IPS DF 6.9 (cell line): Measurements from ENCODE around the gene PADI2.
A peak's percentile ranks its signal among the peaks of the same experiment; 100 is the strongest.

ENCODE experiments used
- DNase-seq: peaks from one replicate; pipeline ENCODE4 v3.0.0-alpha.2; 2013; ENCODE audit warnings: low read depth, low spot score
- H3K27ac ChIP-seq: one replicate; pipeline ENCODE4 v1.5.1; 2013; ENCODE audit warnings: low read length, control low read depth
- H3K27me3 ChIP-seq: 2 replicates; pipeline ENCODE4 v1.6.1; 2013; ENCODE audit warnings: mild to moderate bottlenecking, low read length; ENCODE audit not compliant: control insufficient read depth, insufficient read depth
- H3K36me3 ChIP-seq: 2 replicates; pipeline ENCODE4 v1.6.1; 2013; ENCODE audit warnings: low read length; ENCODE audit not compliant: control insufficient read depth, insufficient read depth
- H3K4me1 ChIP-seq: 2 replicates; pipeline ENCODE4 v1.6.1; 2013; ENCODE audit warnings: low read length; ENCODE audit not compliant: control insufficient read depth, insufficient read depth
- H3K4me3 ChIP-seq: 2 replicates; pipeline ENCODE4 v1.5.1; 2013; ENCODE audit warnings: mild to moderate bottlenecking, low read length
- H3K9me3 ChIP-seq: 2 replicates; pipeline ENCODE4 v1.6.1; 2013; ENCODE audit warnings: low read length, inconsistent platforms; ENCODE audit not compliant: control insufficient read depth, insufficient read depth
- WGBS: extraction: QIAGEN DNeasy Blood & Tissue Kit; methylation state at CpG from one replicate; pipeline ENCODE4 v1.1.7; 2013; ENCODE audit warnings: mixed read lengths, missing lambda C conversion rate; ENCODE audit not compliant: insufficient read length, insufficient coverage; 5-methylcytosine and 5-hydroxymethylcytosine counted together

PADI2 gene

DNA sequence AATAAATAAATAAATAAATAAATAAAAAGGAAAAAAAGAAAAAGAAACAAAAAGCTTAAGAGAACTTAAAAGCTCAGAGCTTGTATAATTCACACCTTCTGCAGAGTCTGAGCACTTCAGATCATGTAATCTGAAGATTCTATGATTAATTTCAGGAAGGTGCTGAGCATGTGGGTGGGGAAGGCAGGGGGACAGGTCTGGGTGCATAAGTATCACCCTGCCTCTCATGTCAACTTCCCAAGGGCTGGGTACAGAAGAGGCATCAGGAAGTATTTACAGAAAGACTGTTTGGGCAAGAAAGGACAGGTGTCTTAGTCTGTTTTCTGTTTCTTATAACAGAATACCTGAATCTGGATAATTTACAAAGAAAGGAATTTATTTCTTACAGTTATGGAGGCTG lies 20.4 kb upstream of the PADI2 start:
- H3K36me3 ChIP-seq, result no peaks in the 10 kb centered on the region
- no peaks in the 10 kb centered on the region for H3K4me1 ChIP-seq
- H3K27ac ChIP-seq, result no peak overlapping the region
- no peaks in the 10 kb centered on the region for H3K9me3 ChIP-seq
- H3K27me3 ChIP-seq, result 0 out of 2 replicates have a peak, but pooled peaks cover 1% of the 10 kb centered on the region
- DNase-seq, result no peak
- no peak overlapping the region for H3K4me3 ChIP-seq

DNA sequence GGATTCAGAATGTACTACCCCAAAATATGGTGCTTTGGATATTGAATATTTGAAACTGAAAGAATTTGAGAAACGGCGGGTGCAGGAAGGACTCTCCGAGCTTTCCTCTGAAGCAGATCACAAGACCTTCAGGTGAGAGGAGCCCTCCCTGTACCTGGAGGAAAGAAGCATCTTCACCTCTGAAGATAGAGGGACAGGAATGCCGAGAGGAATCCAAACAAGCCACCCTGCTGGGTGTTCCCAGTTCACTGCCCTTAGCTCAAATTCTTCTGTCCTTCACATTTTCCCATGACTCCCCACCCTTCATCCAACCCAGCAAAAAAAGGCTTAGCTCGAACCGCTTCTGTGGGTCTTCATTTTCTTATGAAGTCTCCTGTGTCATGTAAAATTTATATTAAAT lies 18.2 kb upstream of the PADI2 start:
- Histone ChIP-seq H3K27ac (no peak overlapping the region), H3K9me3 (no peaks in the 10 kb centered on the region), H3K4me3 (no peak overlapping the region), H3K36me3 (no peaks in the 10 kb centered on the region), H3K4me1 (no peaks in the 10 kb centered on the region), H3K27me3 (0 out of 2 replicates have a peak, but pooled peaks cover 1% of the 10 kb centered on the region)
- no CpG with 5 or more reads among the region's 6 CpGs for WGBS
- no peak for DNase-seq

DNA sequence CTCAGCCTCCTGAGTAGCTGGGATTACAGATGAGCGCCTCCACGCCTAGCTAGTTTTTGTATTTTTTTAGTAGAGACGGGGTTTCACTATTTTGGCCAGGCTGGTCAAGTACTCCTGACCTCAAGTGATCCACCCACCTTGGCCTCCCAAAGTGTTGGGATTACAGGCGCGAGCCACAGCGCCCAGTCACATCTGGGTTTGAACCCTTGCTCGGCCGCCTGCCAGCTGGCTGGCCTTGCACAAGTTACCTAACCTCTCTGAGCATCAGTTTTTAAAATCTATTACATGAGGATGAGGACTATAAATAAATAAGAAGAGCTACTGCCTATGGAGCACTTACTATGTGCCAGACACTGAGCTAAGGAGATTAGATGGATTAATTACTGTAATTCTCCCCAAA lies 17.7 kb upstream of the PADI2 start:
- no peak for DNase-seq
- Histone ChIP-seq H3K27me3 (0 out of 2 replicates have a peak, but pooled peaks cover 1% of the 10 kb centered on the region), H3K27ac (no peak overlapping the region), H3K4me1 (no peaks in the 10 kb centered on the region), H3K4me3 (no peak overlapping the region), H3K9me3 (no peaks in the 10 kb centered on the region), H3K36me3 (no peaks in the 10 kb centered on the region)
- no CpG with 5 or more reads among the region's 8 CpGs for WGBS

DNA sequence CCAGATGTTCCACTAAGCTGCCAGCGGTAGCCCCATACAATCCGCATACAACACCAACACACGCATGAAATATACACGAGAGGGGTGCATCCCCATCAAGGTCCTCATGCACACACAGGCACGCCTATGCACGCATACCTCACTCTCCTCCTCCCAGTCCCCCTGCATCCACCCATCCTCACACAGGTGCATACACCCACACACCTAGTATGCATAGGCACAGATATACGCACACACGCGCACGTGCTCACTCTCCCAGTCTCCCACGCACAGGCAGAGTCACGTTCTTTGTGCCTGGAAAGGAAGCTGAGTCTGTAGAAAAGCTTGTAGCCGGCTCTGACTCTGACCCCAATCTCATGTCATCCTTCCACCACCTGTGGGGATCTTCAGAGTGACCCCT lies 16.9 kb upstream of the PADI2 start:
- H3K4me1 ChIP-seq, result no peaks in the 10 kb centered on the region
- 0 out of 2 replicates have a peak, but pooled peaks cover 1% of the 10 kb centered on the region for H3K27me3 ChIP-seq
- no CpG with 5 or more reads among the region's 13 CpGs for WGBS
- H3K4me3 ChIP-seq, result no peak overlapping the region
- H3K36me3 ChIP-seq, result no peaks in the 10 kb centered on the region
- DNase-seq, result no peak
- H3K9me3 ChIP-seq, result no peaks in the 10 kb centered on the region
- no peak overlapping the region for H3K27ac ChIP-seq

DNA sequence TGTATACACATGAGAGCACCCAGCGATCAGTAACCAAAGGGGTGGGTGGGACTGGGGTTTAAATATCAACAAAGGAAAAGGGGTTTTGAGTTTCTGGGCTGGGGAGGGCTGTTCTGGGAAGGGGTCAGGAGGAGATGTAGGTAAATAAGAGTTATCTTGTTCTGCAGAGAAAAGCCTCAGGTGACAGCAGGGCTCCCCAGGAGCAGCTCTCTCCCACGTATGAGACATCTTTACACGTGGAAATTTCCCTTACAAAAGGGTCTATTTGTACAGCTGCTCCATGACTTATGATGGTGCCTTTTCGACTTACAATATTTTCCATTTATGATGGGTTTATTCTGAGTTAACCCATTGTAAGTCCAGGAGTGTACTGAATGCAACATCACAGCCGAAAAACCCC lies 16.3 kb upstream of the PADI2 start:
- no peak for DNase-seq
- no peaks in the 10 kb centered on the region for H3K36me3 ChIP-seq
- H3K4me1 ChIP-seq, result peaks cover 2% of the 10 kb centered on the region; the same call in 1 of the 2 replicates
- WGBS, result no CpG with 5 or more reads among the region's 5 CpGs
- H3K9me3 ChIP-seq, result no peaks in the 10 kb centered on the region
- no peak overlapping the region for H3K4me3 ChIP-seq
- 0 out of 2 replicates have a peak, but pooled peaks cover 1% of the 10 kb centered on the region for H3K27me3 ChIP-seq
- H3K27ac ChIP-seq, result no peak overlapping the region

DNA sequence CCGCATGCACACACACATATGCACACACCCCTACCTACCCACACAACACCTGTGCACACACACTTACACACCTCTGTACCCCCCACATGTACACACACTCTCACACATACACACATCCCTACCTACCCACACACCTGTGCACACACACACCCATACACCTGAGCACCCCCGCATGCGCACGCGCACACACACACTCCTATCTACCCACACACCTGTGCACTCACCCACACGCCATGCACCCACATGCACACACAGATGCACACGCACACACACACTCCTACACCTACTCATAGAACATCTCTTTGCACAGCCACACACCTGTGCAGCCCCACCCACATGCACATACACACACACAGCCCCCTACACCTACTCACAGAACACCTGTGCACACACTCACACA lies 15.5 kb upstream of the PADI2 start:
- no peak for DNase-seq
- Histone ChIP-seq H3K27me3 (0 out of 2 replicates have a peak, but pooled peaks cover 1% of the 10 kb centered on the region), H3K27ac (no peak overlapping the region), H3K9me3 (no peaks in the 10 kb centered on the region), H3K4me3 (no peak overlapping the region), H3K36me3 (no peaks in the 10 kb centered on the region), H3K4me1 (peaks cover 2% of the 10 kb centered on the region; the same call in 1 of the 2 replicates)
- WGBS, result no CpG with 5 or more reads among the region's 7 CpGs

DNA sequence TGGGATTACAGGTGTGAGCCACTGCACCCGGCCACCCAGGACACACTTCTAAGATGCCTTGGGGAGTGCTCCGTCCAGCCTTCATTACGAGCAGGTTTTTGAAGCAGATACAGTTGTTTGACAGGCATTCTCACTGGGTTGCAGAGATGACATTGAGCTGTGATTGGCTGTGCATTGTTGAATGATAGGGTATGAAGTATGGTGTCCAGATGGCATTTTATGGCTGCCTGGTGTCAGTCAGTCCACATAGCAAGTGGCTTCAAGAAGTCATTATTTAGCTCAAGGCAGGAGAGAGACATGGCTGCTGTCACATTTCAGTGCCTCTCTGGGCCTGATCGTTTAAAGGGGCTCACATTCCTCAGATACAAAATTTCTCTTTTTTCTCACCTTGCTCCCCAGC lies 14.8 kb upstream of the PADI2 start:
- Histone ChIP-seq H3K27ac (no peak overlapping the region), H3K4me1 (peaks cover 2% of the 10 kb centered on the region; the same call in 1 of the 2 replicates), H3K4me3 (no peak overlapping the region), H3K27me3 (0 out of 2 replicates have a peak, but pooled peaks cover 1% of the 10 kb centered on the region), H3K9me3 (no peaks in the 10 kb centered on the region), H3K36me3 (no peaks in the 10 kb centered on the region)
- no CpG with 5 or more reads among the region's 4 CpGs for WGBS
- no peak for DNase-seq

DNA sequence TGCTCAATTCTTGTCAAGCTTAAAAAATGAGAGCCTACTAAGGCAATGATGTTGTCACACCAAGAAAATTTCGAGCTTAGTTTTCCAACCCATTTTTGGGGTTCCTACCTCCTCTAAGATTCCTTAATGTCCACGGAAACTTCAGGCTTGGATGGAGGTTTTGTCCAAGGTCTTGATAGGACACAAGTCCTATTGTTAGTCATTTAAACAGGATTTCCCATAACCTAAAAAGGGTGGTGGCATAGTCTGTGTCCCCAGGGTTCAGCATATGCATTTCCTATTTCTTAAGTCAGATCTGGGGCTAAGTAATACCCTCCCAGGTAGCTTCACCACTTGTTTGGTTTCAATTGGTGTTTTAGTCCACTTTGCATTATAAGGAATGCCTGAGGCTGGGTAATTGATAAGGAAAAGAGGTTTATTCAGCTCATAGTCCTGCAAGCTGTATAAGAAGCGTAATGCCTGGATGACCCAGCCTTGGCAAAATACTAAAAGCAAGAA lies 10.9 kb upstream of the PADI2 start:
- no peak for DNase-seq
- H3K4me3 ChIP-seq, result no peak overlapping the region
- H3K27ac ChIP-seq, result no peak overlapping the region
- H3K4me1 ChIP-seq, result peaks cover 2% of the 10 kb centered on the region
- no peaks in the 10 kb centered on the region for H3K27me3 ChIP-seq
- H3K36me3 ChIP-seq, result no peaks in the 10 kb centered on the region
- no peaks in the 10 kb centered on the region for H3K9me3 ChIP-seq
- WGBS, result no CpG with 5 or more reads among the region's 3 CpGs

DNA sequence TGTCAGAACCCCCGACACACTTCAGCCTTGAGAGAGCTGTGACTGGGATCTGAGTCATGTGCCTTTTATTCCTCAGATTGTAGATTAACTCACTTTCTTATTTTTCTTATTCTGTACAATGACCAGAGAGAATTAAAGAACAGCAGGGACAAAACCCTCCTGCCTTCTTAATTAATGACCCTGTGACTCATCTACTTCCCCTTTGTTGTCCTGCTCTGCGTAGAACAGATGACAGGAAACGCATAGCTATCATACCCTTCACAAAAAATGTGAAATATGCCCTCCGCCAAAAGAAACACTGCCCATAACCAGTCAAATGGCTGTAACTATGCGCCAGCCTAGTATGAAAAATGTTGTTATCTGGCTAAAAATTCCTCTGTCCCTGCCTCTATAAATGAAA lies 9.1 kb upstream of the PADI2 start:
- Histone ChIP-seq H3K4me3 (no peak overlapping the region), H3K9me3 (no peaks in the 10 kb centered on the region), H3K27ac (no peak overlapping the region), H3K36me3 (no peaks in the 10 kb centered on the region), H3K4me1 (peaks cover 2% of the 10 kb centered on the region), H3K27me3 (no peaks in the 10 kb centered on the region)
- WGBS, result no CpG with 5 or more reads among the region's 5 CpGs
- DNase-seq, result no peak

DNA sequence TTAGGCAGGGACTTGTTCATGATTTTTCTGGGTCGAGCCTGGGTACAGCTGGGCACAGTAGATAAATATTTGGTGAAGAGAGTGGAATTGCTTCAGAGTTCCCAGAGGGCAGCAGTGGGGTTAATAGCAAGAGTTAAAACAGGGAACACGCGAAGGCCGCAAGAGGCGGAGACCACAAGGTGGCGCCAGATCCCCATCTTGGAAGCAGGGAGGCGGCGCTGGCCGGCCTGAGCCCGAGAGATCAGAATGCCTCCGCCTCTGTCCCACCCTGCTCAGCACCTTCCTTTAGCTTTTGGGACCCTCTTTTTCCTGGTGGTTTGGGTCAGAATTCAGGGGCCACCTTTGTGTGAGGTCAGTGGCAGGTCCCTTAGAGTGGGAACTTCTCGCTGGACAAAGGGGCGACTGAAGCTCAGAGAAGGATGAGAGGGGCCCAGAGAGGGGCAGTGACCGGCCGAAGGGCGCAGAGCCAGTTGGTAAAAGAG lies 6.5 kb upstream of the PADI2 start:
- Histone ChIP-seq H3K36me3 (no peaks in the 10 kb centered on the region), H3K4me1 (no peaks in the 10 kb centered on the region; the same call in 1 of the 2 replicates), H3K9me3 (no peaks in the 10 kb centered on the region), H3K27ac (no peak overlapping the region), H3K27me3 (no peaks in the 10 kb centered on the region), H3K4me3 (no peak overlapping the region)
- DNase-seq, result peak; percentile 72
- WGBS, result no CpG with 5 or more reads among the region's 16 CpGs
